Ascending aorta (tissue), 2 donors: Measurements from ENCODE around the gene SHOC2. TPM values are rescaled to one million over a fixed set of nuclear protein-coding genes. Genes with fewer than 3 reads are reported as not detected.

Experiments
- DNase-seq, 2 donors: peaks; one replicate each; pipeline ENCODE4 v3.0.0-alpha.2; 2019; ENCODE audit warnings: low spot score in 2 of 2
- H3K27ac ChIP-seq, 2 donors: fragments of 200-600 bp; sonication (generic); one replicate each; pipeline ENCODE4 v1.5.1; 2016 to 2017; ENCODE audit warnings: mild to moderate bottlenecking in 1 of 2
- H3K27me3 ChIP-seq: fragments of 200-600 bp; sonication (generic); one replicate; pipeline ENCODE4 v1.5.1; 2017
- H3K36me3 ChIP-seq, 2 donors: fragments of 200-600 bp; sonication (generic); one replicate each; pipeline ENCODE4 v1.5.1; 2016
- H3K4me1 ChIP-seq, 2 donors: fragments of 200-600 bp; sonication (generic); one replicate each; pipeline ENCODE4 v1.5.1; 2016 to 2017; ENCODE audit warnings: mild to moderate bottlenecking in 1 of 2
- H3K4me3 ChIP-seq, 2 donors: fragments of 200-600 bp; sonication (generic); one replicate each; pipeline ENCODE4 v1.5.1; 2016 to 2017; ENCODE audit warnings: mild to moderate bottlenecking in 1 of 2
- H3K9me3 ChIP-seq, 2 donors: fragments of 200-600 bp; sonication (generic); one replicate each; pipeline ENCODE4 v1.5.1; 2016
- intact Hi-C: fragments of 100-400 bp; cut with DNase I; formaldehyde crosslinking; loops from one replicate; pipeline ENCODE4 v1.15.1; 2023
- total RNA-seq: library from RNA; depleted of rRNA; stranded (reverse); fragments of >200 nt; gene quantifications from one replicate; pipeline ENCODE4 v1.1.0, GENCODE V29; 2016
- TF ChIP-seq, protein P1 (sequence below), 3 experiments: fragments of 200-600 bp in 2 of 3; fragments of 450-650 bp in 1 of 3; sonication (generic) in 2 of 3; IDR thresholded peaks; one replicate each; pipeline ENCODE4 v1.5.1; 2016 to 2019; ENCODE audit warnings: antibody characterized with exemption in 3 of 3, mild to moderate bottlenecking in 1 of 3, moderate library complexity in 1 of 3

The SHOC2 gene
- total RNA-seq, 1 donor from 2014 or later, result 49.6 TPM

DNA sequence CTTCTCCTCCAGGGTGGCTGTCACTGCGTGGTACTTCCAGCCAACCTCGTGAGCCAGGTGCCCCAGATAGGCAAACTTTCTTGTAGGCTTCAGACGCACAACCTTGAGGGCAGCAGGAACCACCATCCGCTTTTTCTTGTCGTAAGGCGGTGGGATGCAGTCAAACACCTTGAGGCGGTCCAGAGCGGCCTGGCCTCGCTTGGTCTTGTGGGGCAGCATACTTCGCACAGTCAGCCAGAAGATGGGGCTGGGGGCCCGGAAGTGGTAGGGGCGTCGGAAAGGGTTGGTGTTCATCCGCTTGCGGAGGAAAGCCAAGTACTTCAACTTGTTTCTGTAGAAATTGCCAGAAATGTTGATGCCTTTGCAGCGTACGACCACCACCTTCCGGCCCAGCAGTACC, 17.4 kb downstream of the SHOC2 start:
- H3K9me3 ChIP-seq, result no peaks in the 10 kb centered on the region
- no peak for DNase-seq
- TF ChIP-seq, protein P1, sequence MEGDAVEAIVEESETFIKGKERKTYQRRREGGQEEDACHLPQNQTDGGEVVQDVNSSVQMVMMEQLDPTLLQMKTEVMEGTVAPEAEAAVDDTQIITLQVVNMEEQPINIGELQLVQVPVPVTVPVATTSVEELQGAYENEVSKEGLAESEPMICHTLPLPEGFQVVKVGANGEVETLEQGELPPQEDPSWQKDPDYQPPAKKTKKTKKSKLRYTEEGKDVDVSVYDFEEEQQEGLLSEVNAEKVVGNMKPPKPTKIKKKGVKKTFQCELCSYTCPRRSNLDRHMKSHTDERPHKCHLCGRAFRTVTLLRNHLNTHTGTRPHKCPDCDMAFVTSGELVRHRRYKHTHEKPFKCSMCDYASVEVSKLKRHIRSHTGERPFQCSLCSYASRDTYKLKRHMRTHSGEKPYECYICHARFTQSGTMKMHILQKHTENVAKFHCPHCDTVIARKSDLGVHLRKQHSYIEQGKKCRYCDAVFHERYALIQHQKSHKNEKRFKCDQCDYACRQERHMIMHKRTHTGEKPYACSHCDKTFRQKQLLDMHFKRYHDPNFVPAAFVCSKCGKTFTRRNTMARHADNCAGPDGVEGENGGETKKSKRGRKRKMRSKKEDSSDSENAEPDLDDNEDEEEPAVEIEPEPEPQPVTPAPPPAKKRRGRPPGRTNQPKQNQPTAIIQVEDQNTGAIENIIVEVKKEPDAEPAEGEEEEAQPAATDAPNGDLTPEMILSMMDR (IDR thresholded peaks at IDR 0.05), result no peak
- H3K4me1 ChIP-seq, result peaks cover 0 to 6% of the 10 kb centered on the region in 2 donors
- H3K4me3 ChIP-seq, result no peak overlapping the region
- no peaks in the 10 kb centered on the region for H3K27me3 ChIP-seq
- intact Hi-C loops, result no loop called here
- no peak overlapping the region for H3K27ac ChIP-seq
- H3K36me3 ChIP-seq, result no peaks in the 10 kb centered on the region

DNA sequence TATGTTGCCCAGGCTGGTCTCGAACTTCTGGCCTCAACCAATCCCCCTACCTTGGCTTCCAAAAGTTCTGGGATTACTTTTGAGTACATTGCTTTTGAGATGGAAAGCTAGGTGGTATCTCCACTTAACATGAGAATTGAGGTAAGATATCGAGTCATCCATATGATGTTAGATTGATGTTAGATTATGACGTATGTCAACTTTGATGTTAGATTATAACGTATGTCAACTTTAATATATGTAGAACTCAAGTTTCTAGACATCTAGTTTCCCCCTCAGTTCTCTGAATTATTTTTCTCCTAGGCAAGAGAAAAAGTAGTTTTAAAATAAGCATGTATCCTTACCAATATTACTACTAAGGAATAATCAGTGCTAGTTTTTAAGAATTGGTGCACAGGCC, 20.0 kb downstream of the SHOC2 start:
- TF ChIP-seq, protein P1 (IDR thresholded peaks at IDR 0.05), result no peak
- Histone ChIP-seq H3K36me3 (no peaks in the 10 kb centered on the region), H3K9me3 (no peaks in the 10 kb centered on the region), H3K27ac (no peak overlapping the region), H3K4me3 (no peak overlapping the region), H3K27me3 (no peaks in the 10 kb centered on the region), H3K4me1 (no peaks in the 10 kb centered on the region)
- intact Hi-C loops, result no loop called here
- no peak for DNase-seq

DNA sequence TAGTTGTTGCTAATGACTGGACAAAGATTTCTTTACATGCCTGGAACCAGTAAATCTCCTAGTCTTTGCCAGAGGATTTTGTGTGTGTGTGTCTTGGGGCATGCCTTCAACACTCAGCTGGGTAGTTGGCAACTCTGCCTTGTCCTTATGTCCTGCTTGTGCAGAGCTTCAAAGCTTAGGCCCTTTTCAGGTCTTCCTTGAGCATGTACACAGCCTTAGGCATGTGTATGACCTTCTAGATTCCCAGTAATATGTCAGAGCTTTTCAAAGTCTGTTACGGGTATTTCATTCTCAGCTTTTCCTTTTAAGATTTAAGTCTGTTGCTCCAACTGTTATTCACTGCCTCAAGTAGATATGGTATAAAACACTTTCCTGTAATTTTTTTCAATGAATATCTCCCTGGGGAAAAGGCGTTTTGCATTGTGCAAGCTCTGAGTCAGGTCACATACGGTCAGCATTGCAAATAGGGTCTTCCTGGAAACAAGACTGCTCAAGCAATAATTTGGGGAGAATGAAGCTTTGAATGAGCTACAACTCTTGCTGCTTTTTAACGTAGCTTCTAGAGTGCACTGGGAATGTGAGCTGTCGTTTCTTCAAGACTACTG, 25.5 kb downstream of the SHOC2 start:
- Histone ChIP-seq H3K27ac (no peak overlapping the region), H3K4me1 (no peaks in the 10 kb centered on the region), H3K4me3 (no peak overlapping the region), H3K9me3 (no peaks in the 10 kb centered on the region), H3K27me3 (no peaks in the 10 kb centered on the region), H3K36me3 (no peaks in the 10 kb centered on the region)
- TF ChIP-seq, protein P1 (IDR thresholded peaks at IDR 0.05), result no peak
- intact Hi-C loops, result no loop called here
- peak in 1 of 2 donors; percentile 64 for DNase-seq

DNA sequence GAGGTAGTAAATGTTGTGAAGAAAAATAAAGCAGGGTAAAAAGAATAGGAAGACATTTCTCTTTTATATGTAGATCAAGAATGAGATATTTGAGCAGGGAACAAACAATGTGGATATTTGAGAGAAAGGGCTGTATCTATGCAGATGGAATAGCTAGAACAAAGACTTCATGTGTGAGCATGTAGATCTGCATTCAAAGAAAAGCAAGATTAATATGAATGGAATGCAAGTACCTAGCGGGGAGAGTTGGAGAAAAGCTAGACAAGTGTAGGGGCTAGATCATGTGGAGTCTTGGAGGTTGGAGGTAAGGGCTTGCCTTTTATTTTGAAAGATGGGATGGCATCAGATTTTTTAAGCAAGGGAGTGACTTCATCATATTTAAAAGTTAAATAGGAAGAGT, 27.1 kb downstream of the SHOC2 start:
- Histone ChIP-seq H3K27me3 (no peaks in the 10 kb centered on the region), H3K9me3 (no peaks in the 10 kb centered on the region), H3K27ac (no peak overlapping the region), H3K4me3 (no peak overlapping the region), H3K4me1 (no peaks in the 10 kb centered on the region), H3K36me3 (no peaks in the 10 kb centered on the region)
- TF ChIP-seq, protein P1 (IDR thresholded peaks at IDR 0.05), result no peak
- no peak for DNase-seq
- intact Hi-C loops, result no loop called here

DNA sequence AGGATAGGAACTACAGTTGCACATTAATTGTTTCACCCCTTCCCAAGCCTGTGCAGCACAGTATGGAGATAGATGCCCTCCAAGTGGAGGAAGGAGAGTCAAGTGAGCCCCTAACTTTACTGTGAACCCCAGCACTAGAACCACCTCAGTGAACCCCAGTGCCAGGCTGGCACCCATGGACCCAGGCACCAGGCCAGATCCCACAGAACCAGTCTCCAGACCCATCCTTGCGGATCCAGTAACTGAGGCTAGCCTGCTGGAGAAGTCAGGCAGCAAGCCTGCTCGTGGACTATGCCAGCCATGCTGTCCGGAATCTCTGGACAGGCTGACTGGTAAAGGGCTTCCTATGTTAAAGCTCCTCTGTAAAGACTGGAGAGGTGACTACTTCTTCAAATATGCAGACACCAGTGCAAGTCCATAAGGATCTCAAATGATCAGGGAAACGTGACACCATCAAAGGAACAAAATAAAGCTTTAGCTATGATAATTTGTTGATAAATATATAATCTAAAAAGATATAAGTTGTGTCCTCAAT, 27.7 kb downstream of the SHOC2 start:
- no peak for DNase-seq
- no peak overlapping the region for H3K27ac ChIP-seq
- no peaks in the 10 kb centered on the region for H3K36me3 ChIP-seq
- H3K9me3 ChIP-seq, result no peaks in the 10 kb centered on the region
- intact Hi-C loops, result no loop called here
- no peak overlapping the region for H3K4me3 ChIP-seq
- H3K4me1 ChIP-seq, result no peaks in the 10 kb centered on the region
- TF ChIP-seq, protein P1 (IDR thresholded peaks at IDR 0.05), result no peak
- no peaks in the 10 kb centered on the region for H3K27me3 ChIP-seq
